ENCODE measurements around the gene IFI27L2.

The IFI27L2 gene

GRCh38 chr14:94100847-94101246, 28.6 kb downstream of the IFI27L2 start:
- no peak for DNase-seq (ENCODE audit: low spot score)

- no peak for DNase-seq (ENCODE audit: low spot score)
These were observed 30.4 kb downstream of the IFI27L2 start for GRCh38 chr14:94099006-94099405.

- no peak for DNase-seq (ENCODE audit: low spot score)
These were observed 30.9 kb downstream of the IFI27L2 start for GRCh38 chr14:94098326-94098992.

- no peak for DNase-seq (ENCODE audit: low spot score)
These were observed 32.3 kb downstream of the IFI27L2 start for GRCh38 chr14:94097091-94097490.

- DNase-seq (ENCODE audit: low spot score): no peak
These were observed 36.0 kb downstream of the IFI27L2 start for GRCh38 chr14:94093418-94093817.

- DNase-seq (ENCODE audit: low spot score): no peak
These were observed 39.9 kb downstream of the IFI27L2 start for GRCh38 chr14:94089479-94089878.

- DNase-seq (ENCODE audit: low spot score): no peak
These were observed 40.9 kb downstream of the IFI27L2 start for GRCh38 chr14:94088516-94088915.

GRCh38 chr14:94087891-94088290, 41.5 kb downstream of the IFI27L2 start:
- no peak for DNase-seq (ENCODE audit: low spot score)

GRCh38 chr14:94081386-94081820, 48.0 kb downstream of the IFI27L2 start:
- no peak for DNase-seq (ENCODE audit: low spot score)

GRCh38 chr14:94080621-94081385, 48.6 kb downstream of the IFI27L2 start, which contains the start of the genes DDX24 and IFI27L1:
Gene DDX24, minus strand, starts transcription at chr14:94081202. Its CDS starts 1,460 bp downstream, at chr14:94079742.
Gene IFI27L1, plus strand, starts transcription at chr14:94081310. Its CDS starts 15,628 bp downstream, at chr14:94096938.
- peak; percentile 90 for DNase-seq (ENCODE audit: low spot score)

GRCh38 chr14:94079891-94080620, 49.3 kb downstream of the IFI27L2 start:
- DNase-seq (ENCODE audit: low spot score): peak; percentile 42

- no peak for DNase-seq (ENCODE audit: low spot score)
These were observed 51.6 kb downstream of the IFI27L2 start for GRCh38 chr14:94077823-94078222.

Data from kidney capillary endothelial cell (primary cell).